ENCODE results near the gene SH3PXD2A.

The SH3PXD2A gene

DNA sequence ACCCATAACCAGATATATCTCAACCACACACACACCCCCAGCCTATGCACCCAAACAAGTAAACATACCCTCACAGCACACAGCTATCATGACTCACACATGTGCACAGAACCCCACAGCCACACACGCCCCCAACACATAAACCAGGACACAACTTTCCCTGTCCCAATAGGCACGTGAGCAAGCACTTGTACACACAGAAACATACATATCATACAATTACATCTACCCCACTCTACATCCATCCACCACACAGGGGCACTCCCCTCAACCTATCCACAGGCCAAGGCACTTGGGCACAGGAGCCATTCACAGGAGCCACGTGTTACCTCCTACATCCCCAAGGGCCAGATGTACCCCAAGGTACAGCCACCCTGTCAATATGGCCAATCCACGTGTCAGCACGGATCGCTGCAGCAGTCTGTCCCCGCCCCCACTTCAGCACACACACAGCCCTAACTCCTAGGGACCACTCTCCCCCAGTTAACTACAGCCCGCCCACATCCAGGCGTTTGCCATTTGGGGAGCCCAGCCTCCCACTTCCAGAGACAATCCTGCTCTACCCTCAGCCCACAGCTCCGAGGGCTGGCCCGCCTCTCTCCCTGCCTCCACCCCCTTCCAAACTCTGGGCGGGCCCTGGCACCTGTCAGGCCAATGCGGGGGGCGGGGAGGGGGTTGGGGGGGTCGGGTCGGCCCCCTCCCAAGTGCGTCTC is 163.5 kb downstream of the SH3PXD2A start:
- Histone ChIP-seq H3K27me3 (no peaks in the 10 kb centered on the region), H3K27ac (peak overlapping the region; percentile 49 to 69), H3K36me3 (no peaks in the 10 kb centered on the region), H3K4me3 (peak overlapping the region; percentile 53 to 58), H3K4me1 (peaks cover 6 to 49% (median 47%) of the 10 kb centered on the region in 4 donors), H3K9me3 (no peaks in the 10 kb centered on the region)
- intact Hi-C loops (cut with DNase I; ENCODE audit: low total_unique reads): no loop called here
- no peak for TF ChIP-seq CTCF (IDR thresholded peaks at IDR 0.05)
- DNase-seq: no peak

GRCh38 chr10:103691267-103691666 is 164.1 kb downstream of the SH3PXD2A start:
- TF ChIP-seq CTCF (IDR thresholded peaks at IDR 0.05): no peak
- Histone ChIP-seq H3K4me1 (peaks cover 6 to 45% (median 41%) of the 10 kb centered on the region in 4 donors), H3K36me3 (no peaks in the 10 kb centered on the region), H3K27me3 (no peaks in the 10 kb centered on the region), H3K4me3 (no peak overlapping the region), H3K9me3 (no peaks in the 10 kb centered on the region), H3K27ac (peak overlapping the region in 1 of 2 donors; percentile 69)
- intact Hi-C loops (cut with DNase I; ENCODE audit: low total_unique reads): no loop called here
- no peak for DNase-seq

- no peak for DNase-seq
- no peaks in the 10 kb centered on the region for H3K9me3 ChIP-seq
- intact Hi-C loops (cut with DNase I; ENCODE audit: low total_unique reads): no loop called here
- TF ChIP-seq CTCF (IDR thresholded peaks at IDR 0.05): no peak
- H3K27ac ChIP-seq: peak overlapping the region in 1 of 2 donors; percentile 69
- no peaks in the 10 kb centered on the region for H3K36me3 ChIP-seq
- H3K27me3 ChIP-seq: no peaks in the 10 kb centered on the region
- no peak overlapping the region for H3K4me3 ChIP-seq
- peaks cover 6 to 44% (median 34%) of the 10 kb centered on the region in 4 donors for H3K4me1 ChIP-seq
Observed at GRCh38 chr10:103690281-103690680, 165.1 kb downstream of the SH3PXD2A start.

DNA sequence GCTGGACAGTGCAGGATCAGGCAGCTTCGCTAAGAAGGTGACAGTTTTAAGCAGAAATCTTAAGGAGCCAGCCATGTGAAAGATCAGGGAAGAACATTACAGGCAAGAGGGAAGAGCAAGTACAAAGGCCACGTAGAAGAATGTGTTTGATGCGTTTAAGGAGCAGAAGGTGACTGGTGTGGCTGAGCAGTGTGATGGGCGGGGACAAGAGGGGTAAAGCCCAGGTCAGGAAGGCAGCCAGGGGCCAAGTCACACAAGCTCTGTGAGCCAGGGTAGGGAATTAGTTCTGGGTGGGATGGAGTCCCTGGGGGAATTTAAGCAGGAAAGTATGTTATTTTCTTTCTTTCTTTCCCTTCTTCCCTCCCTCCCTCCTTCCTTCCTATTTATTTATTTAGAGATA is 166.9 kb downstream of the SH3PXD2A start:
- no peak for DNase-seq

GRCh38 chr10:103687718-103688117 is 167.7 kb downstream of the SH3PXD2A start:
- Histone ChIP-seq H3K27ac (no peak overlapping the region), H3K36me3 (no peaks in the 10 kb centered on the region), H3K4me1 (peaks cover 0 to 20% (median 12%) of the 10 kb centered on the region in 4 donors), H3K9me3 (no peaks in the 10 kb centered on the region), H3K4me3 (no peak overlapping the region), H3K27me3 (no peaks in the 10 kb centered on the region)
- intact Hi-C loops (cut with DNase I; ENCODE audit: low total_unique reads): loop anchor here (2.0 kb wide), 1 partner anchor 83 kb away; no protein-coding TSS in a partner anchor
- no peak for TF ChIP-seq CTCF (IDR thresholded peaks at IDR 0.05)
- no peak for DNase-seq

More for the DNA sequence above, 166.9 kb downstream of the SH3PXD2A start:
- no peak for TF ChIP-seq CTCF (IDR thresholded peaks at IDR 0.05)
- Histone ChIP-seq H3K36me3 (no peaks in the 10 kb centered on the region), H3K27me3 (no peaks in the 10 kb centered on the region), H3K4me1 (peaks cover 0 to 26% (median 17%) of the 10 kb centered on the region in 4 donors), H3K4me3 (no peak overlapping the region), H3K9me3 (no peaks in the 10 kb centered on the region), H3K27ac (no peak overlapping the region)
- intact Hi-C loops (cut with DNase I; ENCODE audit: low total_unique reads): no loop called here

Measured in tibial artery (tissue), 4 donors.